RPMI8226 (cell line): ENCODE results near the gene LRRC1.

Experiments used
- DNase-seq: peaks from one replicate; pipeline ENCODE4 v3.0.0-alpha.2; 2015

Gene LRRC1

GRCh38 chr6:53896196-53896595 is 101.4 kb downstream of the LRRC1 start:
- no peak for DNase-seq

- no peak for DNase-seq
These were observed 103.4 kb downstream of the LRRC1 start for GRCh38 chr6:53898026-53898795.

- DNase-seq: no peak
These were observed 104.7 kb downstream of the LRRC1 start for GRCh38 chr6:53899512-53899911.

GRCh38 chr6:53903357-53903756 is 108.6 kb downstream of the LRRC1 start:
- no peak for DNase-seq

- DNase-seq: no peak
These were observed 111.3 kb downstream of the LRRC1 start for GRCh38 chr6:53906103-53906502.

- no peak for DNase-seq
These were observed 112.0 kb downstream of the LRRC1 start for GRCh38 chr6:53906842-53907241.

- DNase-seq: no peak
These were observed 116.0 kb downstream of the LRRC1 start for GRCh38 chr6:53910834-53911233.

- DNase-seq: no peak
These were observed 117.9 kb downstream of the LRRC1 start for GRCh38 chr6:53912661-53913060.

GRCh38 chr6:53913286-53913685 is 118.5 kb downstream of the LRRC1 start:
- DNase-seq: no peak

- no peak for DNase-seq
These were observed 120.4 kb downstream of the LRRC1 start for GRCh38 chr6:53915026-53915691.

- DNase-seq: no peak
These were observed 122.1 kb downstream of the LRRC1 start for GRCh38 chr6:53916804-53917463.

GRCh38 chr6:53917464-53917842 is 122.6 kb downstream of the LRRC1 start:
- DNase-seq: no peak

GRCh38 chr6:53918854-53919510 is 124.2 kb downstream of the LRRC1 start:
- no peak for DNase-seq

- no peak for DNase-seq
These were observed 125.1 kb downstream of the LRRC1 start for GRCh38 chr6:53919881-53920360.

- no peak for DNase-seq
These were observed 126.1 kb downstream of the LRRC1 start for GRCh38 chr6:53920881-53921280.

GRCh38 chr6:53921639-53922038 is 126.8 kb downstream of the LRRC1 start:
- no peak for DNase-seq

GRCh38 chr6:53922539-53922981 is 127.8 kb downstream of the LRRC1 start:
- DNase-seq: no peak

GRCh38 chr6:53924277-53924676 is 129.5 kb downstream of the LRRC1 start:
- no peak for DNase-seq

GRCh38 chr6:53924821-53925422 is 130.1 kb downstream of the LRRC1 start:
- no peak for DNase-seq

GRCh38 chr6:53925891-53926290 is 131.1 kb downstream of the LRRC1 start:
- no peak for DNase-seq

- DNase-seq: no peak
These were observed 131.7 kb downstream of the LRRC1 start for GRCh38 chr6:53926505-53926904.

GRCh38 chr6:53928641-53929040 is 133.8 kb downstream of the LRRC1 start:
- DNase-seq: no peak
